GM20000 (cell line): Measurements from ENCODE around the gene SLC2A13.

Experiments
- DNase-seq: peaks from one replicate; pipeline ENCODE4 v3.0.0; 2012; ENCODE audit warnings: low spot score
- CTCF ChIP-seq: IDR thresholded peaks from 2 replicates; pipeline ENCODE4 v1.5.1; 2012; ENCODE audit warnings: mild to moderate bottlenecking, control low read depth; ENCODE audit errors: extremely low read depth, missing control alignments

SLC2A13 gene

GRCh38 chr12:39886106-39886505, 219.8 kb downstream of the SLC2A13 start:
- DNase-seq = no peak
- TF ChIP-seq CTCF = no peak

GRCh38 chr12:39884616-39885125, 221.2 kb downstream of the SLC2A13 start:
- DNase-seq = no peak
- no peak for TF ChIP-seq CTCF

- TF ChIP-seq CTCF = no peak
- no peak for DNase-seq
Measured at GRCh38 chr12:39883411-39883810, 222.5 kb downstream of the SLC2A13 start.

GRCh38 chr12:39878753-39879152, 227.1 kb downstream of the SLC2A13 start:
- no peak for DNase-seq
- TF ChIP-seq CTCF = no peak

- no peak for TF ChIP-seq CTCF
- no peak for DNase-seq
Measured at GRCh38 chr12:39875721-39876120, 230.2 kb downstream of the SLC2A13 start.

- no peak for DNase-seq
Measured at GRCh38 chr12:39874785-39875184, 231.1 kb downstream of the SLC2A13 start.

GRCh38 chr12:39873065-39873464, 232.8 kb downstream of the SLC2A13 start:
- DNase-seq = no peak

More at GRCh38 chr12:39874785-39875184, 231.1 kb downstream of the SLC2A13 start:
- no peak for TF ChIP-seq CTCF

More at GRCh38 chr12:39873065-39873464, 232.8 kb downstream of the SLC2A13 start:
- no peak for TF ChIP-seq CTCF
